HG03097 (cell line): Measurements from ENCODE around the gene NHLRC4.

Experiments used
- ATAC-seq: cut with Tn5 transposase; IDR thresholded peaks from one replicate; pipeline ENCODE4 v1.9.1; 2021; ENCODE audit not compliant: unreplicated experiment, low FRiP score

The NHLRC4 gene

GRCh38 chr16:580946-581498 lies 14.2 kb downstream of the NHLRC4 start:
- no peak for ATAC-seq

GRCh38 chr16:582218-582613 lies 15.4 kb downstream of the NHLRC4 start:
- no peak for ATAC-seq

GRCh38 chr16:582614-583331 lies 16.0 kb downstream of the NHLRC4 start:
- no peak for ATAC-seq

GRCh38 chr16:583470-583814 lies 16.6 kb downstream of the NHLRC4 start:
- no peak for ATAC-seq

- ATAC-seq: no peak
Measured at GRCh38 chr16:583815-584591, 17.2 kb downstream of the NHLRC4 start.

- no peak for ATAC-seq
Measured at GRCh38 chr16:585351-585750, 18.5 kb downstream of the NHLRC4 start.

- no peak for ATAC-seq
Measured at GRCh38 chr16:586047-586644, 19.3 kb downstream of the NHLRC4 start.

- ATAC-seq: no peak
Measured at GRCh38 chr16:586645-587590, 20.1 kb downstream of the NHLRC4 start.

GRCh38 chr16:588639-588888 lies 21.8 kb downstream of the NHLRC4 start:
- ATAC-seq: no peak

- ATAC-seq: peak; percentile 65
Measured at GRCh38 chr16:588889-589657, 22.3 kb downstream of the NHLRC4 start.

GRCh38 chr16:589658-590187 lies 22.9 kb downstream of the NHLRC4 start, which contains the start of gene RAB40C:
RAB40C (plus strand) TSS chr16:590066; CDS start chr16:590292, 226 bp downstream.
- peak; percentile 74 for ATAC-seq

GRCh38 chr16:590188-590814 lies 23.5 kb downstream of the NHLRC4 start:
- ATAC-seq: peak; percentile 1

- no peak for ATAC-seq
Measured at GRCh38 chr16:590815-591200, 24.0 kb downstream of the NHLRC4 start.

GRCh38 chr16:591231-591630 lies 24.4 kb downstream of the NHLRC4 start:
- no peak for ATAC-seq

- ATAC-seq: no peak
Measured at GRCh38 chr16:591892-592517, 25.2 kb downstream of the NHLRC4 start.

- ATAC-seq: no peak
Measured at GRCh38 chr16:592518-593306, 25.9 kb downstream of the NHLRC4 start.

GRCh38 chr16:593406-593805 lies 26.6 kb downstream of the NHLRC4 start:
- ATAC-seq: no peak

GRCh38 chr16:593807-594206 lies 27.0 kb downstream of the NHLRC4 start:
- ATAC-seq: no peak
